ENCODE results near the gene ISLR.

The ISLR gene

DNA sequence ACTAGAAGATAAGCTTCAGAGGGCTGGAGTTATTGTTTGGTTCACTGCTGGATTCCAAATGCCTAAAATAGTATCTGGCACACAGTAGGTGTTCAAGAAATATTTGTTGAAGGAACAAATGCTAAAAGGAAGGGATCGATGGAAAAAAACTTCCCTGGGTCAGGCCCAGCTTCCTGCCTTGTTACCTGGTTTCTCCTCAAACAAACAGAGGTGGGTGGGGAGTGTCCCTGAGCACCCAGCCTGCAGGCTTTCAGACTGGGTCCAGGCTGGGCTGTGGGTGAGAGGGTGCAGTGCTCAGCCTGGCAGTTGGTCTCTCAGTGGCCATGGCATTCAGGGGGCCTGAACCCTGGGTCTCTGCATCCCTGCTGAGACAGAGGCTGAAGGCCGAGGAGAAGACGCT lies 43.4 kb downstream of the ISLR start:
- DNase-seq = no peak

DNA sequence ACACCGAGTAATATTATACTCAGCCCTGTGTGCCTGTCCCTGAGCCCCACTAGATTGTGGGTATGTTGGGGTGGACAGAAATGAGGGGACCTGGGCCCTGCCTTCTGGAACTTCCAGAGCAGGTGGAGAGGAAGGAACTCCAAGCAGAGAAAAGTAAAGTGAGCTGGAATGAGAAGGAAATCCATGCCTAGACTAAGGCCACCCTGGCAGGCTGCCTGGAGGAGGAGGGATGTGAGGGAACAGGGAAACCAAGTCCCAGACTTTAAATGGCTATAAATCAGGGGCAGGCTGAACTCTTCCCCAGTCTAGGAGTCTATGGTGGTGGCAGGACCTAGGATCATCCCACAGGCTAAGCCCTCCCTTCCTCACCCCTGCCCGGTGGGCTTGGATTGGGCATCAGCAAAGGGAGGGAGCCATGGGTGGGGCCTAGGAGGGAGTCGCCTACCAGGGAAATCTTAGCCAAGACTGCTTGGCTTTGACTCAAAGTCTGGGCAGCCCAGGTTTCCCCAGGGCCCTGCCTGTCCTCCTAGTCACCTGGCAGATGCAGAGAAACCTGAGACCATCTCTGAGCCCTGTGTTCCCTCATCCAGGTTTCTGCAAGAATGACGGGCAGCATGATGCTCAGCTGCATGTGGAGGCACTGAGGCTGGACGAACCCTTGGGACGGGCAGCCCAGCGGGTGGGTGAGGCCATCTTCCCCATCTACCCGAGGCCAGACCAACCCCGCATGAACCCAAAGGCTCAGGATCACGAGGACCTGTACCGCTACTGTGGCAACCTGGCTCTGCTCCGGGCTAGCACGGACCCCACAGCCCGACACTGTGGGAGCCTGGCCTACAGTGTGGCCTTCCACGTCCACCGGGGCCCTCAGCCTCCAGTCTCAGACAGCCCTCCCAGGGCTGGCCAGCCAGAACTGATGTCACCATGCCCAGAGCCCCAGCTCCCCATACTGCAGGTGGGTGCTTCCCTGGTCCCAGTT lies 44.7 kb downstream of the ISLR start:
- no peak for DNase-seq

DNA sequence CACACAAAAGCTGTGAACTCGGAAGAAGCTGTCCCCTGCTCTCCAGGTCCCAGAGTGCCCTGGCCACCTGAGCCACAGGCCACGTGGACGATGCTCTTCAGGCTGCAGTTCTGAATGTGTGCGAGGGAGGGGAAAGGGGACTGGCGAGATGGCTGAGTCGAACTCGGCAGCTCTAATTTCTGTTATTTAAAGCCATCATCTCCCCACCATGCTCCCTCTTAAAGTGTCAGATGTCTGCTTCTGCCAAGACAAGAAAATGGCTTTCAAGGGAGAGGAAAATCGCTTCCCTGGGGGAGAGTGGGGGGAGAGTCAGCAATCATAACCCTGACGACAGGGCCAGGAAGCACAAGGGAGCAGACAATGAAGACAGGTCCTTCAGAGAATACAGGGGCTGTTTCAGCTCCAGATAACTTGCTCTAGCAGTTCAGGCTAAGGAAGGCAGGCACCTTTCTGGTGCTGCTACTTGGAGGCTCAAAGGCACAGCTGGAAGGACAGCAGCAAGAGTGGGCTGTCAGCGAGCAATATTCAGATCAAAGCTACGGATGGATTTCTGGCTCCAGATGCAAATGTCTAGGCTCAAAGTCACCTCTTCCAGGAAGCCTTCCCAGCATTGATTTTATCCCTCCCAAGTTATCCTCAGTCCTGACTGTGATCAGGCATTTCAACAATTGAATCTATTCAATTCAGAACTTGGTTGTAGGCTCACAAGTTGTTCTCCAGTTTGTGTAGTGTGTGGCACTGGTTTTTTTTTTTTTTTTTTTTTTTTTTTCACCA lies 47.2 kb downstream of the ISLR start:
- no peak for DNase-seq

DNA sequence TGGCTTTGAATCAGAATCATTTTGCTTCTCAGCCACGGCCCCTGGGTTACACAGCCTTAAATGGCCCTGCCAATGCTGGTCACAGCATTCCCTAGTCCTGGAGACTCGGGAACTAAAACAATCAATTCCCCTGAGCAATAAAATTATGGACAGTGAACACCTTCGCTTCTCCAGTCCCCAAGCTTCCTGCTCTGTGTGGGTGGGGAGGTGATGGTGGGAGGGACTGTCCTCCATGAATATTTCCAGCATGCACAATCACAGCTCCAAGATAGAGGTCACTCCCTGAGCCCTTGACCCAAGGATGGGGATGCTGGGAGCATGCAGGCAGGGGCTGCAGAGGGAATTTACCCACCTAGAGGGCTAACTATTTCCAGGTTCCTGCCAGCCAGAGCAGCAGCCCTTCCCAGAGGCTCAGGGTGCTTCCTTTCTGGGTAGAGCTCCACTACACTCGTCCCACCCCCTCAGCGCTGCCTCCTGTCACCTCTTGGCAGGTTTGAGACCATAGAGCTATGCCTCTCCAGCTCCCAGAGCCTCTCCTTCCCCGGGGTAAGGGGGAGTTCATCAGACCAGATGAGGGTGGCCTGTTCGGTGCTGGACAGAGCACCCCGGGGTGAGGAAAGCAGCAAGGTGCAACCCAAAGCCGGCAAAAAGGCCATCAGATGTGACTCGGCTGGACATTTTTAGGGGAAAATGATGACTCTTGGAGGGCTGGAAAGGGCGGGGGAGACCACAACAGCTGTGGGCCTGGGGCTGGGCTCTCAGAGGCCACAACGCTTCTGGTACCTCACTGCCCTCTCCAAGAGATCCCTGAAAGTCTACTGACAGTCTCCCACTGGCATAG lies 48.1 kb downstream of the ISLR start:
- DNase-seq = no peak

DNA sequence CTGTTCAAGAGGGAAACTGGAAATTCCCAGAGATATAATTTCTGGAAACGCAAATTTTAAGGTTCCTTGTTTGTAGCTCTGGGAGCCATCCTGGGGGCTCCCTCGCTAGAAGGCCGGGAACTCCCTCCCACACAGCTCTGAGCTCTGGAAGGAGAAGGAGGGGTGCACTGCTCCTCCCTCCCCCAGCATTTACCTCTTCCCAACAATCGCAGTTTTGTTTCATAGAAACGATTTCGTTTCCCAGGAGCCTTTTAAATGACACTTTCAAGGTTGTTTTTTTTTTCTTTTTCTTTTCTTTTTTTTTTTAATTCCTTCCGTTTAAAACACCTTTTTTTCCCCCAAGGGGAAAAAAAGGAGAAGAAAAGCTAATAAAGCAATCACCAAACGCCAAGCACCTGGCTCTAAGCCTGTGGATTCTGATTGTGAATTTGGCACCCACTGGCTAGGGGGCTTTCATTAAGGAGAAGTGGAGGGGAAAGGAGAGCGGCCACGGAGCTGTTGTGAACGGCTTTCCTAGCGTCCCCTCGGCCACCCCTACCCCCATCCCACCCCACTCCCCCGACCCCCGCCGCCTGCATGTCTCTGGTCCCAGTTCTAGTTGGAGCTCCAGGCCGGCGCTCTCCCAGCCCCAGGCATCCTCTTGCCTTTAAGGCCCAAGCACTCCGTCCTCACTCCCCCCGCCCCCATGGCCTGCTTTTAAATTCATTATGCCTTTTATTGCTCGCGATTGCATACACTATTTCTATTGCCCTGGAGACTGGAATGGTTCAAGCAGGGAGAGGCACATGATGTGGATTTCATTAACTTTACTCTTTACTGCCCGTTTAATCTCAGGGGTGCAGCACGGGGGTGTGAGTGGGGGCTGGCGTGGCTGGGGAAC lies 49.0 kb downstream of the ISLR start:
- no peak for DNase-seq

DNA sequence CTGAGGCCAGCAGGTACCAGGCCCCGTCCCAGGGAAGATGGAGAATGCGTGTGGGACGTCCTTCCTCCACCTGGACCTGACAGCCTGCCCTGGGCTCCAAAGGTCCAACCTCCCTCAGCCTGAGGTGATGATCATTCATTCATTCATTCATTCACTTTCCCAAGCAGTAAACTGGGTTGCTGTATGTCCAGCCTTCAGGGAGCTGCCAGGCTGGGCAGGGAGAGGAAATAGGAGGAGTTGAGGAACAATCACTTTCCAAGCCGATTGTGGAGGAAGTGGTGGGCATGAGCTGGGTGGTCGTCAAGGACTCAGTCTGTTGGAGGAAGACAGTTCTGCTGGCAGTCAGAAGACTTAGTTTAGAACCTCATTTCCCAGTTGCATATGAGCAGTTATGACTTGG lies 52.4 kb downstream of the ISLR start:
- no peak for DNase-seq

Data from DMS 273 treated with DMSO at 0.1 percent for 48 hours (cell line).